Skeletal muscle tissue (tissue), 4 donors: ENCODE data around the gene CNNM3. TPM values are rescaled to one million over a fixed set of nuclear protein-coding genes. Genes with fewer than 3 reads are reported as not detected.

Experiments
- H3K27ac ChIP-seq: one replicate; pipeline ENCODE4 v1.7.0; 2013; ENCODE audit warnings: mild to moderate bottlenecking, low read depth, low read length, inconsistent platforms
- H3K27me3 ChIP-seq, 3 donors: one replicate each; pipeline ENCODE4 v1.7.0; 2013; ENCODE audit warnings: low read length in 3 of 3; ENCODE audit not compliant: control insufficient read depth in 3 of 3, insufficient read depth in 3 of 3
- H3K36me3 ChIP-seq, 3 donors: one replicate each; pipeline ENCODE4 v1.7.0; 2013; ENCODE audit warnings: low read length in 3 of 3; ENCODE audit not compliant: control insufficient read depth in 3 of 3, insufficient read depth in 3 of 3
- H3K4me1 ChIP-seq, 3 donors: one replicate each; pipeline ENCODE4 v1.7.0; 2013; ENCODE audit warnings: low read length in 3 of 3, mild to moderate bottlenecking in 3 of 3; ENCODE audit not compliant: control insufficient read depth in 3 of 3, insufficient read depth in 3 of 3
- H3K4me3 ChIP-seq, 3 donors: one replicate each; pipeline ENCODE4 v1.7.0; 2013; ENCODE audit warnings: low read length in 3 of 3
- H3K9ac ChIP-seq, 3 donors: one replicate each; pipeline ENCODE4 v1.7.0; 2013; ENCODE audit warnings: low read length in 3 of 3, mild to moderate bottlenecking in 3 of 3, moderate library complexity in 2 of 3, low read depth in 1 of 3
- H3K9me3 ChIP-seq, 3 donors: one replicate each; pipeline ENCODE4 v1.7.0; 2013; ENCODE audit warnings: low read length in 3 of 3; ENCODE audit not compliant: control insufficient read depth in 3 of 3
- total RNA-seq: library from RNA; depleted of rRNA; stranded (reverse); fragments of >200 nt; gene quantifications from one replicate; pipeline ENCODE4 v1.2.3, GENCODE V29; 2014
- donor health status: Osteomylitis.

The CNNM3 gene
- total RNA-seq, 1 donor from 2014 or later, result 4.2 TPM

DNA sequence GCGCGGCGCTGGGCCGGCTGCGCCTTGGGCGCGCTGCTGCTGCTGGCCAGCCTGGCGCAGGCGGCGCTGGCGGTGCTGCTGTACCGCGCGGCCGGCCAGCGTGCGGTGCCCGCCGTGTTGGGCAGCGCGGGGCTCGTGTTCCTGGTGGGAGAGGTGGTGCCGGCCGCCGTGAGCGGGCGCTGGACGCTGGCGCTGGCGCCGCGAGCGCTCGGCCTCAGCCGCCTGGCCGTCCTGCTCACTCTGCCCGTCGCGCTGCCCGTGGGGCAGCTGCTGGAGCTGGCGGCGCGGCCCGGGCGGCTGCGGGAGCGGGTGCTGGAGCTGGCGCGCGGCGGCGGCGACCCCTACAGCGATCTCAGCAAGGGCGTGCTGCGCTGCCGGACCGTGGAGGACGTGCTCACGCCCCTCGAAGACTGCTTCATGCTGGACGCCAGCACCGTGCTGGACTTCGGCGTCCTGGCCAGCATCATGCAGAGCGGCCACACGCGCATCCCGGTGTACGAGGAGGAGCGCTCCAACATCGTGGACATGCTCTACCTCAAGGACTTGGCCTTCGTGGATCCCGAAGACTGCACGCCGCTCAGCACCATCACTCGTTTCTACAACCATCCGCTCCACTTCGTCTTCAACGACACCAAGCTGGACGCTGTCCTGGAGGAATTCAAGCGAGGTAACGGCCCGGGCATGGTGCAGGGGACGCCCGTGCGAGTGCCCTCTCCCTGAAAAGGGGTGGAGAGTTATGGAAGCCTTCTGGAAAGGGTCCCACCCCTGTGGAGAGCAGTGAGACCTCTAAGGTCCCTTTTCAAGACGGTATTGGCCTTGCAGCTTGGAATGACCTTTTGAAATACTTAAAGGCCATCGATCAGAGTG is 1.0 kb downstream of the CNNM3 start:
- peaks cover 10 to 14% (median 11%) of the 10 kb centered on the region in 3 donors for H3K36me3 ChIP-seq
- peaks cover 55 to 61% (median 56%) of the 10 kb centered on the region in 3 donors for H3K4me1 ChIP-seq
- peak overlapping the region; percentile 57 to 89 (median 70) for H3K9ac ChIP-seq
- H3K9me3 ChIP-seq, result no peaks in the 10 kb centered on the region
- H3K4me3 ChIP-seq, result peak overlapping the region; percentile 82 to 88 (median 87)
- H3K27ac ChIP-seq, result no peak overlapping the region
- no peaks in the 10 kb centered on the region for H3K27me3 ChIP-seq

DNA sequence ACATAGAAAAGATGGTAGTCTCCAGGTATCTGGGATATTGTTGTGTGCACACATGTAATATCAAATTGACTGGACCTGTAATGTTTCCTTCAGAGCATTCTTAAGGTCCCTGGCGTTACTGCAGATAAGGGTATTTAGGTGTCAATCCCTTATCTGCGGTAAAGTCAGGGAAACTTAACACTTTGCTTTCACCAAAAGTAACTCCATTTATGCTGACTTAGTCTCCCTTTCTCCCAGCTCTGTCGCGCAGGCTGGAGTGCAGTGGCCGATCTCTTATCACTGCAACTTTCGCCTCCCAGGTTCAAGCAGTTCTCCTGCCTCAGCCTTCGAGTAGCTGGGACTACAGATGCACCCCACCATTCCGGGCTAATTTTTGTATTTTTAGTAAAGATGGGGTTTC is 1.8 kb downstream of the CNNM3 start:
- Histone ChIP-seq H3K9ac (peak overlapping the region in 2 of 3 donors; percentile 61 to 89), H3K9me3 (no peaks in the 10 kb centered on the region), H3K4me1 (peaks cover 56 to 63% (median 58%) of the 10 kb centered on the region in 3 donors), H3K36me3 (peaks cover 6 to 12% (median 11%) of the 10 kb centered on the region in 3 donors), H3K27me3 (no peaks in the 10 kb centered on the region), H3K4me3 (peak overlapping the region in 2 of 3 donors; percentile 82 to 87), H3K27ac (no peak overlapping the region)

DNA sequence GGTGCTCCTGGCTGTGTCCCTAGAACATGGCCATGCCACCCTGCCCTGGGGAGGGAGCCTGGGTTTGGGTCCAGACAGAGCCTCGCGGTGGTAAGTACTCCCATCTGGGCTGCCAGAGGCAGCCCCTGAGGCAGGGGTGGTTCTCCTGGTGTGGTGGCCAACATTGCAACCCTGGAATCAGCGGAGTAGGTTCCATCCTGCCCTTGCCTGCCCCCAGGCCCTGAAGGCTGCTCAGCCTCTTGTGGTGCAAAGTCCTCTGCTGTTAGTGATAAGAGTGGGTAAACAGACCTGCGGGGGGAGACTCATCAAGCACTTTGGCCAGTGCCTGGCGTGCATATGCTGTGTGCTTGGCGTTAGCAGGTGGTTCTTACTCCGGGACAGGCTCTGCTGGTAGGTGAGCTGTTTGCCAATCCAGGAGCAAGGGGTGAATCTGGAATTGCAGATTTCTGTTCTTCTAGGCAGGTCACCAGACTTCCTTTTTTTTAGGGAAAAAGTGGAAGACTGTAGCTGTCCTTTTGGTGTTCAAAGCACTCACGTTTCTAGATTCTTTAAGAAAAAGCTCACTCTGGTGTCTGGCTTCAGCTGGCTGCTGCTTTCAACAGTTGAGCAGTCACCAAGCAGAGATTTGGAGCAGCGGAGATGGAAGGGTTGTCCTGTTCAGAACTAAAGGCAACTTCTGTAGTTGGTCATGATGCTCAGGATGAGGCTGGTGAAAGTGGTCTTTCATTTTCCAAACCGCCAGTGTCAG is 3.2 kb downstream of the CNNM3 start:
- Histone ChIP-seq H3K4me3 (no peak overlapping the region), H3K9me3 (no peaks in the 10 kb centered on the region), H3K36me3 (peaks cover 12 to 19% (median 16%) of the 10 kb centered on the region in 3 donors), H3K4me1 (peaks cover 65 to 76% (median 67%) of the 10 kb centered on the region in 3 donors), H3K27me3 (no peaks in the 10 kb centered on the region), H3K27ac (no peak overlapping the region), H3K9ac (peak overlapping the region in 2 of 3 donors; percentile 0 to 54)

DNA sequence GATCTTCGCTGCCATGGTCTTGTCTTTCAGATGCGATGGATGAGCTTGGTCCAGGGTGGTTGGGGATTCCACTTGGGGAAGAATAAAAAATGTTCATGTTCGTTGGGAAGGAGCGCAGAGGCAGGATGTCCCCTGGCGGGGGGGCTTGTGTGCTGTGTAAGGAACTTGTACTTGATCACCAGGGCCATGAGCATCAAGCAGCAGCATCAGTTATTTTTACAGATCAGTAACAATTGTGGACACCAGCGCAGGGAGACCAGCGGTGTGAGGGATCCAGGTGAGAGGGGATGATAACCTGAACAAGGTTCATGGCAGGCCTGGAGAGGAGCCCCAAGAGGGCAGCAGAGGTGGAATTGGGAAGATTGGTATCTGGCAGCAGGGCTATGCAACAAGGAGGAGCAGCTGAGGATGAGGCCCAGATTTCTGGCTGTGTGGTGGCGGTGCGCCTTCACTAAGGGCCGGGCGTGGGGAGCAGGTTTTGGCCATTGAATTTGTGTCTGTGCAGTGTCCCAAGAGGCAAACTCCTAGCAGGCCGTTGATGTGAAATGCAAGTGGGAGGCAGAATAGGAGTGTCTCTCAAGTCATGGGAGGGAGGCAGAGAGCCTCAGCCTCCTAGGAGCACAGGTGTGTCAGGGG is 3.9 kb downstream of the CNNM3 start:
- no peaks in the 10 kb centered on the region for H3K9me3 ChIP-seq
- H3K27ac ChIP-seq, result no peak overlapping the region
- H3K9ac ChIP-seq, result peak overlapping the region in 1 of 3 donors; percentile 54
- H3K4me3 ChIP-seq, result no peak overlapping the region
- H3K27me3 ChIP-seq, result no peaks in the 10 kb centered on the region
- H3K36me3 ChIP-seq, result peaks cover 17 to 20% (median 18%) of the 10 kb centered on the region in 3 donors
- H3K4me1 ChIP-seq, result peaks cover 64 to 79% (median 66%) of the 10 kb centered on the region in 3 donors

DNA sequence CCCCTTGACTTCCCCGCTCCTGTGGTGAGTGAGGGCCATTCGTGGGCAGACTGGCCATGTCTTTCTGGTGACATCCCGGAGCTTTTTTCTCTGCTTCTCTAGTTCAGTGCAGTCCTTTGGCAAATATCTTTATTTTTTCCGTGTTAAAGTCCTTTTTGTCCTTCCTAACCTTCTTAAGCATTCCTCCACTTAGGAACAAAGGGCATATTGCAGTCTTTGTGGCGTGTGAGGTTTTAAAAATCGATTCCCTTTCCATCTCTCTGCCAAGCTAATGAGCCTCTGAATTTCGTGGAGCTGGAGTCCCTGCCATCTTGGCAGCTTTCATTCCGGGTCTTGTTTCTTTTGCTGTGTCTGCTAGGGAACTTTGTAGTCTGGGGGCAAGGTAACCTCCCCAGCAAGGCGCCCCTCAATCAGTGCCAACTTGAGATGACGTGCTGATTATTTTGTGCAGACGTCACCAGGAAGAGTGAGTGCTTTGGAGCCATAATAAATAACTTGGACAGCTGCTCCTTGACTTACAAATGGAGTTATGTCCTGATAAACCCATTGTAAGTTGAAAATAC is 5.1 kb downstream of the CNNM3 start:
- H3K9me3 ChIP-seq, result no peaks in the 10 kb centered on the region
- peak overlapping the region in 2 of 3 donors; percentile 19 to 54 for H3K9ac ChIP-seq
- H3K4me1 ChIP-seq, result peaks cover 58 to 72% (median 60%) of the 10 kb centered on the region in 3 donors
- H3K4me3 ChIP-seq, result no peak overlapping the region
- peaks cover 27 to 28% (median 27%) of the 10 kb centered on the region in 3 donors for H3K36me3 ChIP-seq
- no peaks in the 10 kb centered on the region for H3K27me3 ChIP-seq
- H3K27ac ChIP-seq, result no peak overlapping the region

DNA sequence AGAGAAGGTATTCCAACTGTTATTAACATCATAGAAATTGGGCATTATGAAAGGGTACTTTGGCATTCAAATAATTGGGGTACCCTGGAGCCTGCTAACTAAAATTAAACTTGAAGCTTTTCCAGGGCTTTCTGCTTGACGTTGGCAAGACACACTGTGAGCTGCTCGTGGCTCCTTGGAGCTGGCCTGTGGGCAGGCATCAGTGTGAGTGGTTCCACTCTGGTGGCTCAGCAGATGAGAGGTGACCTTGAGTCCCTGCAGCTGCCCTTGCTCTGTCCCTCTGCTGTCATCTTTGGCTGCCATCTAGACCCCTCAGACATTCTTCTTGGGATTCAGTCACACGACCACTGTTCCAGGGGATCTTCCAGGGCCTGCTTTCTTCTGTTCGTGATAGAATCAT is 6.7 kb downstream of the CNNM3 start:
- Histone ChIP-seq H3K27me3 (no peaks in the 10 kb centered on the region), H3K4me3 (no peak overlapping the region), H3K9ac (no peak overlapping the region), H3K4me1 (peaks cover 50 to 64% (median 52%) of the 10 kb centered on the region in 3 donors), H3K27ac (peak overlapping the region; percentile 9), H3K36me3 (peaks cover 35 to 40% (median 37%) of the 10 kb centered on the region in 3 donors), H3K9me3 (no peaks in the 10 kb centered on the region)

DNA sequence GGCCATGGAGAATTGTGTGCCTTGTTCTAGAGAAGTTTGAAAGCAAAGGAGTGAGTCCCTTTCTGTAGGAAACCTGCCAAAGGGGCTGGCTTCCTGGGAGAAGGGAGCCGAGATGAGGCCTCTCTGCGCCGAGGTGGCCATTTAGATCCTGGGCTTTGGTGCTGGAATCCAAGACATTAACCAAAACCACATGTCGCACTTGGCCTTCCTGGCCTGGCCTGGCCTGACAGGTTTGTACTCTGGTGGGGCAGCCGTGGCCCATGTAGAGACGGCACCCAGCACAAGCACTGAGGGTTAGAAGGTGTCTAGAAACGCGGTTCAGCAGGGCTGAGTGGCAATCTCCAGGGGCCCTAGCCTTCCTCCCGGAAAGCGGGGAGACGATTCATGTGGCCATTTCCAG is 7.1 kb downstream of the CNNM3 start:
- H3K27ac ChIP-seq, result peak overlapping the region; percentile 9
- H3K4me3 ChIP-seq, result no peak overlapping the region
- H3K9me3 ChIP-seq, result no peaks in the 10 kb centered on the region
- H3K9ac ChIP-seq, result peak overlapping the region in 1 of 3 donors; percentile 41
- H3K27me3 ChIP-seq, result no peaks in the 10 kb centered on the region
- H3K36me3 ChIP-seq, result peaks cover 39 to 44% (median 39%) of the 10 kb centered on the region in 3 donors
- H3K4me1 ChIP-seq, result peaks cover 48 to 60% (median 48%) of the 10 kb centered on the region in 3 donors

DNA sequence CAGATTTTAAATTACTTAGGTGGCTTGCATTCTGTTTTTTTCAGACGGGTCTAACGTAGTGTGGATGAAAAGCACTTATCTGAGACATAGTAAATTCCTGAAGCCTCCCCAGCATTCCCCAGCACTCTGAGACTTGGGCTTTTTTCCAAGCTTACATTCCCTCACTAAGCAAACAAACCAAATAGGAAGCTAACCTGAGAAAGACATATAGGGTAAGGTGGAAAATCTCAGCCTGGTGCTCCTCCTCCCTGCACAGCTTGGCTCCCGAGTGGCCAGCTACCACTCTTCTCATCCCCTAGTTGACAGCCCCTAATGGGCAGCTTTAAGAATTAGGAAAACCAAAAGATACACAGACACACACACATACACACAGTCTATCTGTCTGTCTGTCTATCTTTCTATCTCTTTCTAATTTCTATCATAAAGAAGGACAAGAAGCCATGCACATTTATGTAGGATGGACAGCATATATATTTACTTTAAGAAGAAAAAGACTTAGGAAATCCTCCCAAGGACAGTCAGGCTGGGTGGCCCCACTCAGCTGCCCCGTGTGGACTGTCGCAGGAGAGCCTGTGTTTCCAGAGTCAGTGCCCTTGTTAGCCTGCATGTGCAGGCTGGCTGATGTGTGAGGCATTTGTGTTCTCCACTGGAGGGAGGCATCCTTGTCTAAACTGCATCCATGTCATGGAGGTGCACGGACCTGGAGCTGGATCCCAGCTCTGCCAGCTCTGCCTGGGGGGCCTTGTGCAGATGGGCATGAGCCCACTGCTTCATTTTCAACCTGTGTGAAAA is 8.2 kb downstream of the CNNM3 start:
- peaks cover 43 to 44% (median 43%) of the 10 kb centered on the region in 3 donors for H3K36me3 ChIP-seq
- no peak overlapping the region for H3K27ac ChIP-seq
- peak overlapping the region in 1 of 3 donors; percentile 50 for H3K9ac ChIP-seq
- H3K27me3 ChIP-seq, result no peaks in the 10 kb centered on the region
- no peaks in the 10 kb centered on the region for H3K9me3 ChIP-seq
- H3K4me1 ChIP-seq, result peaks cover 37 to 50% (median 37%) of the 10 kb centered on the region in 3 donors
- no peak overlapping the region for H3K4me3 ChIP-seq

DNA sequence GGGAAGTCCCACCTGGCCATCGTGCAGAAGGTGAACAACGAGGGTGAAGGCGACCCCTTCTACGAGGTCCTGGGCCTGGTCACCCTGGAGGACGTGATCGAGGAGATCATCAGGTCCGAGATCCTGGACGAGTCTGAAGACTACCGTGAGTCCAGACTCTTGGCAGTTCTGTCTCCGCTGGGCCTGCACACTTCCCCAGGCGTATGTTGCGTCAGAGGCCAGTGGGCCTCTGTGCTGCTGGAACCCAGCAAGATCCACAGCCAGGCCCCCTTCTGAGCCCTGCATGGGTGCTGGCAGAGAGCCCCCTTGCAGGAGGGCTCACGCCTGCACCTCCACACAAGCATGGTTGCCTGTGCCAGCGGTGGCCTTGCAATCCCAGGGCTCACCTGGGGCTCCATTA is 9.0 kb downstream of the CNNM3 start:
- Histone ChIP-seq H3K9ac (no peak overlapping the region), H3K36me3 (peaks cover 43 to 45% (median 44%) of the 10 kb centered on the region in 3 donors), H3K27ac (no peak overlapping the region), H3K4me1 (peaks cover 29 to 42% (median 30%) of the 10 kb centered on the region in 3 donors), H3K4me3 (no peak overlapping the region), H3K9me3 (no peaks in the 10 kb centered on the region), H3K27me3 (no peaks in the 10 kb centered on the region)
